ENCODE results near the gene CDKN2AIP. TPM values are rescaled to one million over a fixed set of nuclear protein-coding genes. Genes with fewer than 3 reads are reported as not detected.
A peak's percentile ranks its signal among the peaks of the same experiment; 100 is the strongest.

CDKN2AIP gene
- total RNA-seq, 4 donors from 2014 or later, result 20.9 to 30.8 (median 26.1) TPM

GRCh38 chr4:183416879-183417755 is 27.3 kb upstream of the CDKN2AIP start:
- 71 to 78% methylated on average over 10 of the region's 10 CpGs for WGBS, 2 donors
- no peak for DNase-seq (ENCODE audit: low spot score in 2 of 2)
- TF ChIP-seq, protein P1, sequence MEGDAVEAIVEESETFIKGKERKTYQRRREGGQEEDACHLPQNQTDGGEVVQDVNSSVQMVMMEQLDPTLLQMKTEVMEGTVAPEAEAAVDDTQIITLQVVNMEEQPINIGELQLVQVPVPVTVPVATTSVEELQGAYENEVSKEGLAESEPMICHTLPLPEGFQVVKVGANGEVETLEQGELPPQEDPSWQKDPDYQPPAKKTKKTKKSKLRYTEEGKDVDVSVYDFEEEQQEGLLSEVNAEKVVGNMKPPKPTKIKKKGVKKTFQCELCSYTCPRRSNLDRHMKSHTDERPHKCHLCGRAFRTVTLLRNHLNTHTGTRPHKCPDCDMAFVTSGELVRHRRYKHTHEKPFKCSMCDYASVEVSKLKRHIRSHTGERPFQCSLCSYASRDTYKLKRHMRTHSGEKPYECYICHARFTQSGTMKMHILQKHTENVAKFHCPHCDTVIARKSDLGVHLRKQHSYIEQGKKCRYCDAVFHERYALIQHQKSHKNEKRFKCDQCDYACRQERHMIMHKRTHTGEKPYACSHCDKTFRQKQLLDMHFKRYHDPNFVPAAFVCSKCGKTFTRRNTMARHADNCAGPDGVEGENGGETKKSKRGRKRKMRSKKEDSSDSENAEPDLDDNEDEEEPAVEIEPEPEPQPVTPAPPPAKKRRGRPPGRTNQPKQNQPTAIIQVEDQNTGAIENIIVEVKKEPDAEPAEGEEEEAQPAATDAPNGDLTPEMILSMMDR (IDR thresholded peaks at IDR 0.05), result no peak
- TF ChIP-seq POLR2A (IDR thresholded peaks at IDR 0.05), result no peak
- intact Hi-C loops (cut with DNase I; ENCODE audit: low total_unique reads), result no loop called here
- H3K4me3 ChIP-seq (ENCODE audit: low read depth, poor library complexity, severe bottlenecking), result no peak overlapping the region

DNA sequence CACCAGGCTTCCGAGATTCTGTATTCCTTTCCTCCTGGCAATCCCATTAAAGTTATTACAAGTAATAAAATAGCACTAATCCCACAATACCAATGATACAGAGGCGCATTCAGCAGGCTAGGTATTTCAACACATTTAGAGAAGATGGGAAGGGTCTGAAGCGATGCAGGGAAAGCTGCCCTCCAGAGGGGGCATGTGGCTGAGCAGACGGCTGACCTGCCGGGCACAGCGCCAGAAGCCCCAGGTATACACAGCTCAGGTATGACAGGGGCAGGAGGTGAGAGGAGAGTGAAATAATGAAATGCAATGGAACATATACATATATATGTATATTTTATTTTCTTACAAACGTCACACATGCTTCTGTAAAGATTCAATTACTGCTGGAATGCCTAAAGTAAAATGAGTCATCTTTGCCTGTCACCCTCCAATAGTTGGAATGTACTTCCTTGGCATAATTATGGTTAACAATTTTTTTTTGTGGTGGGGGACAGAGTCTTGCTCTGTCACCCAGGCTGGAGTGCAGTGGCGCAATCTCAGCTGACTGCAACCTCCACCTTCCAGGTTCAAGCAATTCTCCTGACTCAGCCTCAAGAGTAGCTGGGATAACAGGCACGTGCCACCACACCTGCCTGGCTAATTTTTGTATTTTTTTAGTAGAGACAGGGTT is 21.3 kb upstream of the CDKN2AIP start:
- intact Hi-C loops (cut with DNase I; ENCODE audit: low total_unique reads), result no loop called here
- TF ChIP-seq, protein P1 (IDR thresholded peaks at IDR 0.05), result no peak
- TF ChIP-seq POLR2A (IDR thresholded peaks at IDR 0.05), result no peak
- H3K4me3 ChIP-seq (ENCODE audit: low read depth, poor library complexity, severe bottlenecking), result no peak overlapping the region
- WGBS, 2 donors, result 66 to 68% methylated on average over 9 of the region's 9 CpGs
- DNase-seq (ENCODE audit: low spot score in 2 of 2), result peak in 1 of 2 donors; percentile 71

DNA sequence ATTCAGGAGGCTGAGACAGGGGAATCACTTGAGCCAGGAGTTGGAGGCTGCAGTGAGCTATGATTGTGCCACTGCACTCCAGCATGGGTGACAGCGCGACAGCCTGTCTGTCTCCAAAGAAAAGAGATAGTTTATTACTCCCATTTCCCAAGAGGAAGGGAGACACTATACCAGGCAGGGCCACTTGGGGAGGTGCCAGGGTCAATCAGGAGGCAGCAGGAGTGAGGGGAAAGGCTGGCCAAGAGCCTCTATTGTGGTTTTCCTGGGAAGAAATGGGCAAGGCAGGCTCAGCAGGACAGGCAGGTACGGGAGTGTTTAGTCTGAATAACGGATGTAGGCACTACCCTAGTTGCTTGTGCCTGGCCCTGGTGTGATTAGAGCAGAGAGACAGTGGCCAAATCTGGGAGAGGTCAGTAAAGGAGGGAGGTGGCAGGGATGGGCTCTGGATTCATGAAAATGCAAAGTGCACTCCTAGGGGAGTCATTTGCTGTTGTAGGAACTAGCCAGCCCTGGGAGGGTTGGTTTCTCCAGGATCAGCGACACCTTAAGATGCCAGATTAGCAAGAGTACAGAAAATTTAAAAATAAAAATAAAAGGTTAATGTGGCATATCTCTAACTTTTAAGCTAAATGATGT is 20.2 kb upstream of the CDKN2AIP start:
- no peak for TF ChIP-seq POLR2A (IDR thresholded peaks at IDR 0.05)
- TF ChIP-seq, protein P1 (IDR thresholded peaks at IDR 0.05), result no peak
- 77 to 82% methylated on average over 5 of the region's 5 CpGs for WGBS, 2 donors
- H3K4me3 ChIP-seq (ENCODE audit: low read depth, poor library complexity, severe bottlenecking), result no peak overlapping the region
- peak in 1 of 2 donors; percentile 60 for DNase-seq (ENCODE audit: low spot score in 2 of 2)
- intact Hi-C loops (cut with DNase I; ENCODE audit: low total_unique reads), result no loop called here

- DNase-seq (ENCODE audit: low spot score in 2 of 2), result no peak
- 61 to 70% methylated on average over 6 of the region's 6 CpGs for WGBS, 2 donors
- TF ChIP-seq, protein P1 (IDR thresholded peaks at IDR 0.05), result no peak
These were observed 17.9 kb upstream of the CDKN2AIP start for GRCh38 chr4:183426507-183426906.

GRCh38 chr4:183429489-183429888 is 14.9 kb upstream of the CDKN2AIP start:
- 90 to 93% methylated on average over 7 of the region's 7 CpGs for WGBS, 2 donors
- TF ChIP-seq POLR2A (IDR thresholded peaks at IDR 0.05), result no peak
- TF ChIP-seq, protein P1 (IDR thresholded peaks at IDR 0.05), result no peak
- no peak overlapping the region for H3K4me3 ChIP-seq (ENCODE audit: low read depth, poor library complexity, severe bottlenecking)
- intact Hi-C loops (cut with DNase I; ENCODE audit: low total_unique reads), result no loop called here
- DNase-seq (ENCODE audit: low spot score in 2 of 2), result no peak

More at GRCh38 chr4:183426507-183426906, 17.9 kb upstream of the CDKN2AIP start:
- no peak overlapping the region for H3K4me3 ChIP-seq (ENCODE audit: low read depth, poor library complexity, severe bottlenecking)
- intact Hi-C loops (cut with DNase I; ENCODE audit: low total_unique reads), result no loop called here
